ENCODE results near the gene GLUL. TPM values are rescaled to one million over a fixed set of nuclear protein-coding genes. Genes with fewer than 3 reads are reported as not detected.

Gene GLUL
- total RNA-seq, 1 donor from 2014 or later: 1,001 TPM

DNA sequence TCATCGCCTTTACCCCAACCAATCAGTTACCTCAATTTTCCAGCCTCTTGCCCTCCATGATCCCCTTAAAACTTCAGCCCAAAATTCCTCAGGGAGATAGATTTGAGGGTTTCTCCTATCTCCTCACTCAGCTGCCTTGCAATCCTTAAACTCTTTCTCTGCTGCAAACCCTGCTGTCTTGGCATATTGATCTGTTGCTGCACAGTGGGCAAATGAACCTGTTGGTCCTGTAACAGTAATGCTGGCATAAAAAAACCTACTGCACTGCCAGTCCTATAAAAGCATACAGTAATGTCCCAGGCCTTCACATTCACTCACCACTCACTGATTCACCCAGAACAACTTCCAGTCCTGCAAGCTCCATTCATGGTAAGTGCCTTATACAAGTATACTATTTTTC lies 14.0 kb upstream of the GLUL start:
- Histone ChIP-seq H3K36me3 (no peaks in the 10 kb centered on the region), H3K4me1 (no peaks in the 10 kb centered on the region), H3K4me3 (no peak overlapping the region), H3K9me3 (no peaks in the 10 kb centered on the region), H3K27ac (no peak overlapping the region), H3K27me3 (no peaks in the 10 kb centered on the region)
- DNase-seq (no peak), ATAC-seq (no peak)
- TF ChIP-seq, protein P1, sequence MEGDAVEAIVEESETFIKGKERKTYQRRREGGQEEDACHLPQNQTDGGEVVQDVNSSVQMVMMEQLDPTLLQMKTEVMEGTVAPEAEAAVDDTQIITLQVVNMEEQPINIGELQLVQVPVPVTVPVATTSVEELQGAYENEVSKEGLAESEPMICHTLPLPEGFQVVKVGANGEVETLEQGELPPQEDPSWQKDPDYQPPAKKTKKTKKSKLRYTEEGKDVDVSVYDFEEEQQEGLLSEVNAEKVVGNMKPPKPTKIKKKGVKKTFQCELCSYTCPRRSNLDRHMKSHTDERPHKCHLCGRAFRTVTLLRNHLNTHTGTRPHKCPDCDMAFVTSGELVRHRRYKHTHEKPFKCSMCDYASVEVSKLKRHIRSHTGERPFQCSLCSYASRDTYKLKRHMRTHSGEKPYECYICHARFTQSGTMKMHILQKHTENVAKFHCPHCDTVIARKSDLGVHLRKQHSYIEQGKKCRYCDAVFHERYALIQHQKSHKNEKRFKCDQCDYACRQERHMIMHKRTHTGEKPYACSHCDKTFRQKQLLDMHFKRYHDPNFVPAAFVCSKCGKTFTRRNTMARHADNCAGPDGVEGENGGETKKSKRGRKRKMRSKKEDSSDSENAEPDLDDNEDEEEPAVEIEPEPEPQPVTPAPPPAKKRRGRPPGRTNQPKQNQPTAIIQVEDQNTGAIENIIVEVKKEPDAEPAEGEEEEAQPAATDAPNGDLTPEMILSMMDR (IDR thresholded peaks at IDR 0.05): no peak
- intact Hi-C loops (cut with DNase I): no loop called here

DNA sequence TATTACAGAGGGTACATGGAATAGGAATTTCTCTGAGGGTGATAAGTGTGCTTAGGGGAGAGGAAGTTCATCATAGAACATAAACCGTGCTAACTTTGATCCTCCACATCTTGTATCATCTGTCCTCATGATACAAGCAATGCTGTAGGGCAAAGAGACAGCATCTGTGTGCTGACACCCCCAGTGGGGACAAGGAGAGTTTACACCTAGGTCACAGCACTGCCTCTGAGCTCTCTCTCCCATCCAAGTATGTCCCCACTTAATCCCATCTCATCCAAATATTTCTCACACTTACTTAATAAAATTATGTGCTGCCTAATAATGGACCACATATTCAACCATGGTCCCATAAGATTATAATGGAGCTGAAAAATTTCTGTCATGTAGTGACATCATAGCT lies 13.2 kb upstream of the GLUL start:
- peak; percentile 17 for ATAC-seq
- intact Hi-C loops (cut with DNase I): no loop called here

DNA sequence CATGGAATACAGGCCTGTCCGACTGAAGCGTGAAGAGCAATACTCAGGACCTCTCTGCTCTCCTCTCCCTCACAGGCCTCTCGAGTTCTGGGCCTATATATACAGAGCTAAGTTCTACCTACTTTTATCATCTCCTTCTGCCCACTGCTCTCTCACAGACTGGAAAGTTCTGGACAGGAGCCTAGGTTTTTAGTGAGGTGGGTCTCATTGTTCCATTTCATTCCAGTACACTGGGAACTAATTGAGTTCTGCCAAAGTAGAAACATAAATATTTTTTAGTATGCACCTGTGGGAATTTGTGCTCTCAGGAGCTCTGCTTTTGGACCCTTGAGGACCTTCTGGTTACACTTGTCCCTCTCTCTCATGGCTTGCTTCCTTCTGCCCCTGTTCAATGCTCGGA lies 9.0 kb upstream of the GLUL start, which contains the start of gene TEDDM1:
Gene TEDDM1, minus strand, starts transcription at position 101 of the 400 bp plus-strand sequence. CDS start 182 bp downstream, outside the sequence.
- H3K4me1 ChIP-seq: peaks cover 8% of the 10 kb centered on the region
- no peaks in the 10 kb centered on the region for H3K27me3 ChIP-seq
- no peak within 1 kb of the TSS for H3K4me3 ChIP-seq
- no peak for ATAC-seq
- no peak within 1 kb of the TSS for H3K27ac ChIP-seq
- intact Hi-C loops (cut with DNase I): no loop called here
- H3K36me3 ChIP-seq: no peaks in the 10 kb centered on the region
- TF ChIP-seq, protein P1 (IDR thresholded peaks at IDR 0.05): no peak
- no peaks in the 10 kb centered on the region for H3K9me3 ChIP-seq
- DNase-seq: no peak

More for the DNA sequence above, 13.2 kb upstream of the GLUL start:
- no peak for DNase-seq
- Histone ChIP-seq H3K9me3 (no peaks in the 10 kb centered on the region), H3K27me3 (no peaks in the 10 kb centered on the region), H3K27ac (no peak overlapping the region), H3K4me1 (no peaks in the 10 kb centered on the region), H3K36me3 (no peaks in the 10 kb centered on the region), H3K4me3 (no peak overlapping the region)
- TF ChIP-seq, protein P1 (IDR thresholded peaks at IDR 0.05): no peak

DNA sequence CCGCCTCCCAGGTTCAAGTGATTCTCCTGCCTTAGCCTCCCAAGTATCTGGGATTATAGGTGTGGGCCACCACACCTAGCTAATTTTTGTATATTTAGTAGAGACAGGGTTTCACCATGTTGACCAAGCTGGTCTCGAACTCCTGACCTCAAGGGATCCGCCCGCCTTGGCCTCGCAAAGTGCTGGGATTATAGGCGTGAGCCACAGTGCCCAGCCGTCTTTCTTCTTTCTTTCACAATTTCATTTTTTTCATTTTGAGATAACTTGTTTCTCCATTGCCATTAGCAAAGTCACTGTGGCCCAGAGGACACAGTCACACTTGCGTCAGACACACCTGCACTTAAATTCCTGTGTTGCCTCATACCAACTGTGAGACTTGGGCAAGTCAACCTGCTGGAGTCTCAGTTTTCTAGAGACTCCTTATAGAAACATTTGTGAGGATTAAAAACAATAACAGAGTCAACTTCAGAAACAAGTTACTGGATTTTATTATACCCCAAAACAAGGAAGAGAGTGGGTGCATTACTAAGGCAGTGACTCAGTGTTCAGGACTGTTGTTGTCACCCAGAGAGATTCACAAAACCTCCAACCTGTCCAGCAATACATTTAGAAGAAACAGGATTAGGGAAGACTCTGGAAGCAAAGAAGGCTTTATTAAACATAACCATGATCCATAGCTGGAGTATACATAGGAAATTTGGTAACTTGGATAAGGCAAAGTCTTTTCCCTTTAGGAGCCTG lies 6.2 kb upstream of the GLUL start:
- intact Hi-C loops (cut with DNase I): loop anchor here (5.0 kb wide), 1 partner anchor 256 kb away; no protein-coding TSS in a partner anchor
- no peaks in the 10 kb centered on the region for H3K36me3 ChIP-seq
- H3K27me3 ChIP-seq: no peaks in the 10 kb centered on the region
- H3K9me3 ChIP-seq: no peaks in the 10 kb centered on the region
- DNase-seq (peak; percentile 68), ATAC-seq (peak; percentile 67)
- no peak overlapping the region for H3K4me3 ChIP-seq
- H3K4me1 ChIP-seq: peaks cover 19% of the 10 kb centered on the region
- H3K27ac ChIP-seq: peak overlapping the region; percentile 20
- TF ChIP-seq, protein P1 (IDR thresholded peaks at IDR 0.05): no peak

DNA sequence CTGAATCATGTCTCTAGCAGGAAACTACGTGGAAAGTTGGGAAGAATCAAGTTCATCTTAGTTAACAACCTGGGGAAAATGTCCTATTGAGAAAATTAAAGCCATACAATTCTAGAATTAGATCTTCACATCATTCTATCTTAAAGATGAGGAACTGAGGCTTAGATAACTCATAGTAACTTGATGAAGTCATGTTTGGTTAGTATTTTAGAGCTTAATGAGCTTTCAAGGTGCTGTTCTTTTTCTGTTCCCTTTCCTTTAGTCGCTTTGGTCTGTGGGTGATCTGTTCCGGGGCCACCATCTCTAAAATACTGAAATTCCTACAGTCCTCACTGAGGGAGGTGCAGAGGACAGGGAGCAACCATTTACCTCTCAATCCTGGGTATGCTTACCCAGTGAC lies 4.3 kb upstream of the GLUL start:
- Histone ChIP-seq H3K27ac (no peak overlapping the region), H3K36me3 (no peaks in the 10 kb centered on the region), H3K9me3 (no peaks in the 10 kb centered on the region), H3K27me3 (no peaks in the 10 kb centered on the region), H3K4me1 (peaks cover 25% of the 10 kb centered on the region), H3K4me3 (no peak overlapping the region)
- TF ChIP-seq, protein P1 (IDR thresholded peaks at IDR 0.05): no peak
- DNase-seq (no peak), ATAC-seq (no peak)
- intact Hi-C loops (cut with DNase I): loop anchor here (5.0 kb wide), 1 partner anchor 254 kb away; no protein-coding TSS in a partner anchor

Measured in upper lobe of right lung (tissue), 1 donor.